ENCODE measurements around the gene SERPINH1.

DNA sequence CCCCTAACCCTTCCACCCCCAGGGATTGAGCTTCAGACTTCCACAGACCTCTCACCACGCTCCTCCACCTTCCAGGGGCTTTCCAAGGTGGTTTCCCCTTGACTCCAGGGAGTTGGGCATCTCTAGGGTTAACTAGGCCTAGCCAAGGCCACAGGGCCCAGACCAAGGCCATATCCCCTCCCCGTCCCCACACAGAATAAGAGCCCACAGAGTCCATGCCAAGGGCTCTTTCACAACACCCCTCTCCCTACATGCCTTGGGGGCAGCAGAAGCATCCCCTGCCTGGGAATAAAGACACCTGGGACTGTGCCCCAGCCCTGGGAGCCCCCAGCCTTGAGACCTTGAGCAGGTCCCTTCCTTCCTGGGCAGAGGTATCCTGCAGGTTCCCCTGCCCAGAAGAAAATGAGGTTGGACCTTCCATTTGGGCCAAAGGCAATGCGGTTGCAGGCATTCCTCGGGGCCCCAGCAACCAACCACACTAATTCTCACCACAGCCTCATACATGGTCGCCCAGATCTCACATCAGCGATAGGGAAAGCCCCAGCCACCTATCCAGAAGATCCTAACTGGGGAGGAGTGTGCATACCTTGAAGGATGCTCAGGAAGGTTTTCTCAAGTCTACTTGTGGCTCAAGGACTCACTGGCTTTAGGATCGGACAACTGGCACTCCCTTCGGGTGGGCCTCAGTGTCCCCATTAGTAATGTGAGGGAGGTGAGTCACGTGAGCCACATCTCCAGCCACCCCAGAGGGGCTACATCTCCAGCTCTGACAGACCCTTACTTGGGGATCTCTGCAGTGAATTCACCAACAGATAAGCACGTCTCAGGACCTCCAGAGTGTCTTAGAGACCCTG is 38.0 kb upstream of the SERPINH1 start:
- TF ChIP-seq, protein P1, sequence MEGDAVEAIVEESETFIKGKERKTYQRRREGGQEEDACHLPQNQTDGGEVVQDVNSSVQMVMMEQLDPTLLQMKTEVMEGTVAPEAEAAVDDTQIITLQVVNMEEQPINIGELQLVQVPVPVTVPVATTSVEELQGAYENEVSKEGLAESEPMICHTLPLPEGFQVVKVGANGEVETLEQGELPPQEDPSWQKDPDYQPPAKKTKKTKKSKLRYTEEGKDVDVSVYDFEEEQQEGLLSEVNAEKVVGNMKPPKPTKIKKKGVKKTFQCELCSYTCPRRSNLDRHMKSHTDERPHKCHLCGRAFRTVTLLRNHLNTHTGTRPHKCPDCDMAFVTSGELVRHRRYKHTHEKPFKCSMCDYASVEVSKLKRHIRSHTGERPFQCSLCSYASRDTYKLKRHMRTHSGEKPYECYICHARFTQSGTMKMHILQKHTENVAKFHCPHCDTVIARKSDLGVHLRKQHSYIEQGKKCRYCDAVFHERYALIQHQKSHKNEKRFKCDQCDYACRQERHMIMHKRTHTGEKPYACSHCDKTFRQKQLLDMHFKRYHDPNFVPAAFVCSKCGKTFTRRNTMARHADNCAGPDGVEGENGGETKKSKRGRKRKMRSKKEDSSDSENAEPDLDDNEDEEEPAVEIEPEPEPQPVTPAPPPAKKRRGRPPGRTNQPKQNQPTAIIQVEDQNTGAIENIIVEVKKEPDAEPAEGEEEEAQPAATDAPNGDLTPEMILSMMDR (IDR thresholded peaks at IDR 0.05) = no peak
- TF ChIP-seq POLR2A (IDR thresholded peaks at IDR 0.05) = no peak
- no peak for TF ChIP-seq POLR2AphosphoS5 (IDR thresholded peaks at IDR 0.05)
- TF ChIP-seq EP300 (IDR thresholded peaks at IDR 0.05) = no peak

All from stomach (tissue), 4 donors.